Measurements from ENCODE around the gene MRPL4.

- TF ChIP-seq CTCF (IDR thresholded peaks at IDR 0.05) (no peak), POLR2AphosphoS5 (IDR thresholded peaks at IDR 0.05) (no peak)
Observed at GRCh38 chr19:10209315-10209714, 42.7 kb upstream of the MRPL4 start.

Data from breast epithelium (tissue), 3 donors.